Mucosa of rectum (tissue), 2 donors: ENCODE results near the gene GON4L.
"Not testable (repeated sequence)": the region's sequence is repeated elsewhere in the genome, so short reads cannot be mapped to it uniquely, and the experiment has no call there.

Source experiments
- H3K27ac ChIP-seq, 2 donors: one replicate each; pipeline ENCODE4 v1.7.0; 2013; ENCODE audit warnings: inconsistent platforms in 2 of 2, low read depth in 2 of 2, low read length in 2 of 2
- H3K27me3 ChIP-seq, 2 donors: one replicate each; pipeline ENCODE4 v1.7.0; 2013; ENCODE audit warnings: low read length in 2 of 2; ENCODE audit not compliant: control insufficient read depth in 2 of 2, insufficient read depth in 2 of 2
- H3K36me3 ChIP-seq, 2 donors: one replicate each; pipeline ENCODE4 v1.7.0; 2013; ENCODE audit warnings: low read length in 2 of 2; ENCODE audit not compliant: control insufficient read depth in 2 of 2, insufficient read depth in 2 of 2
- H3K4me1 ChIP-seq, 2 donors: one replicate each; pipeline ENCODE4 v1.7.0; 2013; ENCODE audit warnings: low read length in 2 of 2, mild to moderate bottlenecking in 1 of 2; ENCODE audit not compliant: control insufficient read depth in 2 of 2, insufficient read depth in 2 of 2
- H3K4me3 ChIP-seq, 2 donors: one replicate each; pipeline ENCODE4 v1.7.0; 2013; ENCODE audit warnings: low read length in 2 of 2
- H3K9ac ChIP-seq, 2 donors: one replicate each; pipeline ENCODE4 v1.7.0; 2013; ENCODE audit warnings: low read length in 2 of 2, low read depth in 1 of 2, mild to moderate bottlenecking in 1 of 2
- H3K9me3 ChIP-seq, 2 donors: one replicate each; pipeline ENCODE4 v1.7.0; 2013; ENCODE audit warnings: low read length in 2 of 2; ENCODE audit not compliant: control insufficient read depth in 2 of 2
- donor health status: healthy.
- donor health status: Normal muscosa, but diverticular disease.

GON4L gene

DNA sequence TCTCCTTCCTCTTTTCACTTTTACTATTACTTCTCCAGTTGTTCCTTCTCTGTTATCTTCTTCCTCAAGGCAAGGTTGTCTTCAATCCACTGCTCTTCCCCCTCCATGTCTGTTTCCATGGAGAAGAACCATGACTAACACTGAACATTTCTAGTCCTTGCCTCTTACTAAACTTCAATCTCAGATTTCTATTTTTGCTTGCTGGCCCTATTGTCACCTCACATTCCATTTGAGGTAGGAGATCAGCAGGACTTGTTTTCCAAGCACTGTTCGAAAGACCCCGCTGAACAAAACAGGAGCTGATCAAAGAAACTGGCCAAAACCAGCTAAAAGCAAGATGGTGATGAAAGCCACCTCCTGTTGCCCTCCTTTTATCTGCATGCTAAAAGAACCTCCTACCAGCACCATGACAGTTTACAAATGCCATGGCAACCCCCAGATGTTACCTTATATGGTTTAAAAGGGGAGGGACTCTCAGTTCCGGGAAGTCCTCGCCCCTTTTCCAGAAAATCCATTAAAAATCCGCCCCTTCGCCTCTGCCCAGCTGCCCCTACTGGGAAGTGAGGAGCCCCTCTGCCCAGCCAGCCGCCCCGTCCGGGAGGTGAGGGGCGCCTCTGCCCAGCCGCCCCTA lies 22.6 kb downstream of the GON4L start:
- no peak overlapping the region for H3K4me3 ChIP-seq
- H3K27ac ChIP-seq: no peak overlapping the region
- H3K27me3 ChIP-seq: no peaks in the 10 kb centered on the region
- H3K4me1 ChIP-seq: no peaks in the 10 kb centered on the region
- peaks cover 0 to 2% of the 10 kb centered on the region in 2 donors for H3K36me3 ChIP-seq
- no peaks in the 10 kb centered on the region for H3K9me3 ChIP-seq
- H3K9ac ChIP-seq: no peak overlapping the region

DNA sequence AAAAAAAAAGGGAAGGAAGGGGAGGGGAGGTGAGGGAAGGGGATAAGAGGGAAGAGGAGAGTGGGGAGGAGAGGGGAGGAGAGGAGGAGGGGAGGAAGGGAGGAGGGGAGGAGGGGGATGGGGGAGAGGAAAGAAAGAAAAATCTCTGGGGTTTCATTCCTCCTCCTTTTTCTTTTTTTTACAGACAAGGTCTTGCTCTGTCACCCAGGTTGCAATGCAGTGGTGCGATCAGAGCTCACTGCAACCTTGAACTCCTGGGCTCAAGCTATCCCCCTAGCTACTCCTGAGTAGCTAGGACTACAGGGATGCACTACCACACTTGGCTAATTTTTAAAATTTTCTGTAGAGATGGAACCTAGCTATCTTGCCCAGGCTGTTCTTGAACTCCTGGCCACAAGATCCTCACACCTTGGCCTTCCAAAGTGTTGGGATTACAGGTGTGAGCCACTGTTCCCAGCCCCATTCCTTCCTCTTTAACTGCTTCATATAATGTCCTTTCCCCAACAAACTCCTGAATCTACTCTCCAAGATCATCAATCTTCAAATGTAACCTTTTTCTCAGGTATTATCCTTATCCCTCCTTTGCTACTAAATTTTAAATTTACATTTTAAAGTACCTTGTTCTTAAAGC lies 23.2 kb downstream of the GON4L start:
- H3K4me3 ChIP-seq: no peak overlapping the region
- no peaks in the 10 kb centered on the region for H3K4me1 ChIP-seq
- H3K36me3 ChIP-seq: peaks cover 0 to 2% of the 10 kb centered on the region in 2 donors
- H3K9me3 ChIP-seq: no peaks in the 10 kb centered on the region
- H3K27me3 ChIP-seq: no peaks in the 10 kb centered on the region
- H3K27ac ChIP-seq: no peak overlapping the region
- H3K9ac ChIP-seq: no peak overlapping the region

DNA sequence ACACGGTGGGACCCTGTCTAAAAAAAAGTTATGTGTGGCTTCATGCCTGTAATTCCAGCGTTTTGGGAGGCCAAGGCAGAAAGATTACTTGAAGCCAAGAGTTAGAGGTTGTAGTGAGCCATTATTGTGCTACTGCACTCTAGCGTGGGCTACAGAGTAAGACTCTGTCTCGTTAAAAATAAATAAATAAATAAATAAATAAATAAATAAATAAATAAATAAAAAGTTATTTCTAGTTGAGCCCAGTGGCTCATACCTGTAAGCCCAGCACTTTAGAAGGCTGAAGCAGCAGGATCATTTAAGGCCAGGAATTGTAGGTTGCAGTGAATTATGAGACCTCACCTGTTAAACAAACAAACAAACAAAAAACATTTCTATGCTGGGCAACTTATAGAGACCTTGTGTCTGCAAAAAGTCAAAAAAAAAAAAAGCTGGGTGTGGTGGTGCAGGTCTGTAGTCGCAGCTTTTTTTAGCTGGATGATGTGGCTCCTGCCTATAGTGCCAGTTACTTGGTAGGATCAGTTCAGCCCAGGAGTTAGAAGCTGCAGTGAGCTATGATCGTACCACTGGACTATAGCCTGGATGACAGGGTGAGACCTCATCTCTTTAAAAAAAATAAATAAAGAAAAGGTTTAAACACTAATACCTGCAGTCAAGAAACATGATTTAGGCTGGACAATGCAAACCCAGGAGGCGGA lies 25.6 kb downstream of the GON4L start:
- Histone ChIP-seq H3K9ac (no peak overlapping the region), H3K4me3 (no peak overlapping the region), H3K27me3 (no peaks in the 10 kb centered on the region), H3K4me1 (no peaks in the 10 kb centered on the region), H3K27ac (no peak overlapping the region), H3K9me3 (no peaks in the 10 kb centered on the region), H3K36me3 (peaks cover 0 to 8% of the 10 kb centered on the region in 2 donors)

DNA sequence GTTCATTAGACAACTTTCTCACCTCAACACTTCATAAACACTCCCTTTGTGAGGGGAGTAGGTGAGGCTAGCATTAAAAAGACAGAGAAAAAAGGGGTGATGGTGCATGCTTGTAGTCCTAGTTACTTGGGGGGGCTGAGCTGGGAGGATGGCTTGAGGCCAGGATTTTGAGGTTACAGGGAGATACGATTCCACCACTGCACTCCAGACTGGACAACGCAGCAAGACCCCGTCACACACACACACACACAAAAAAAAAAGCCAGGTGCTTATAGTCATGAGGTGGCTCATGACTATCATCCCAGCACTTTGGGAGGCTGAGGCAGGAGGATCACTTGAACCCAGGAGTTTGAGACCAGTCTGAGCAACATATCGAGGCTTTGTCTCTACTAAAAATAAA lies 29.6 kb downstream of the GON4L start:
- Histone ChIP-seq H3K27ac (no peak overlapping the region), H3K4me3 (no peak overlapping the region), H3K9me3 (no peaks in the 10 kb centered on the region), H3K4me1 (no peaks in the 10 kb centered on the region), H3K27me3 (no peaks in the 10 kb centered on the region), H3K9ac (no peak overlapping the region), H3K36me3 (peaks cover 7 to 30% of the 10 kb centered on the region in 2 donors)

DNA sequence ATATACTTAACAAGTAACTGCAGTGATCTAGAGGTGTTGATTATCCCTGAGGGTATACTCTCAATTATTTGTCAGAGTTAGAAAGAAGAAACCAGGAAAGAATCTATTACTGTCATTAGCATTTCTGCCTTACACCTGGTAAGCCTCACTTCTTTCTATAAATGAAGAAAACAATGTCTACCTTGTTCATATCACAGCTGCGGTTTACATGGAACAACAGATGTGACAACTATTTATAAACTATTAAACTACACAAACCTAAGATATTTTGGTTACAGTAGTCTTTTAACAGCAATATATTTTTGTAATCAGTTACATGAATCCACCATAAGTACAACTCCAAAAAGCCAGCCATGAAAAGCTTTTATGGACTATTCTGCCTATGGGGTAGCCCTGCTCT lies 40.7 kb downstream of the GON4L start:
- no peaks in the 10 kb centered on the region for H3K27me3 ChIP-seq
- H3K9me3 ChIP-seq: no peaks in the 10 kb centered on the region
- no peaks in the 10 kb centered on the region for H3K4me1 ChIP-seq
- H3K36me3 ChIP-seq: peaks cover 29 to 61% of the 10 kb centered on the region in 2 donors
- H3K27ac ChIP-seq: no peak overlapping the region
- no peak overlapping the region for H3K9ac ChIP-seq
- H3K4me3 ChIP-seq: no peak overlapping the region

DNA sequence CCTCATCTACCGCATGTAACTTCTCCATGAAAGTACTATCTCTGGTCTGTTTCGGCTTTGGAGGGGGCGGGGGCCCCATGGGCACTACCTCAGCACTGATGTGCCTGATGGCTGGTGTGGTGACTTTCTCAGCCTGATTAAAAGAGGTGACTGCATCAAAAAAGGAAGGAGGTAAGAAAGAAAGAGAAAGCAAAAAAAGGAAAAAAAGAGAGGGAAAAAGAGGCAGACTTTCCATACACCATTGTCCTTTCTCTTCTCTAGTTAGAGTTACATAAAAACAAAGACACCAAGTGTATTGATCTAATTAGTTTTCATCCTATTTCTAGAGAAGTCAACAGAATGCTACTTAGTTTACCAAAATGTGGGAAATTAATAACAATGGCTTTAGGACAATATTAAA lies 43.3 kb downstream of the GON4L start:
- Histone ChIP-seq H3K27me3 (no peaks in the 10 kb centered on the region), H3K9me3 (no peaks in the 10 kb centered on the region), H3K4me1 (no peaks in the 10 kb centered on the region), H3K9ac (no peak overlapping the region), H3K36me3 (peaks cover 20 to 44% of the 10 kb centered on the region in 2 donors), H3K4me3 (no peak overlapping the region), H3K27ac (no peak overlapping the region)

DNA sequence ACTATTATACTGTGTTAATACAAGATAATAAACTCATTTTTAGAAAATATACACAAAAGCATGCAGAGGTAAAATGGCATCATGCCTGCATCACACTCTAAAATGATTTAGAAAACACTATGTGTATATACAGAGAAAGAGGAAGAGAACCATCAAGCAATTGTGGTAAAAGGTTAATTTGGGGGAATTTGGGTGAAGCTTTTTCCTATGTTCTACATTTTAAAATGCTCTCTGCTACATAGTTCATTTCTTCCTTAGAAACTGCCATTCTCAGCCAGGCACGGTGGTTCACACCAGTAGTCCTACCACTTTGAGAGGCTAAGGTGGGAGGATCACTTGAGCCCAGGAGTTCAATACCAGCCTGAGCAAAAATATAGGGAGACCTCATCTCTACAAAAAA lies 44.1 kb downstream of the GON4L start:
- Histone ChIP-seq H3K9me3 (no peaks in the 10 kb centered on the region), H3K27ac (no peak overlapping the region), H3K4me1 (no peaks in the 10 kb centered on the region), H3K9ac (no peak overlapping the region), H3K4me3 (no peak overlapping the region), H3K27me3 (no peaks in the 10 kb centered on the region), H3K36me3 (peaks cover 21 to 41% of the 10 kb centered on the region in 2 donors)

DNA sequence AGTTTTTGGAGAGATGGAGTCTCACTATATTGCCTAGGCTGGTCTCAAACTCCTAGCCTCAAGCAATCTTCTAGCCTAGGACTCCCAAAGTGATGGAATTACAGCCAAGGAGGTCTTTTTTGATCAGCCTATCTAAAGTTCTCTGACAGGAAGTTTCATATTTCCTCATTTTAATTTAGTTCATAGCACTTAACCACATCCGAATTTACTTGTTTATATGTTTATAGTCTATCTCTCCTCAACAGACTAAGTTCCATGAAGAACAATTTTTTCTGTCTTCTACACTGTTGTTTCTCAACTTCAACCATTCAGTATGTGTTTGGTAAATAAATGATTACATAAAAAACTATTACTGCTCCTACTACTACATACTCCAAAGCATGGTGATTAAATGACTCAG lies 47.9 kb downstream of the GON4L start:
- H3K27me3 ChIP-seq: no peaks in the 10 kb centered on the region
- H3K4me1 ChIP-seq: no peaks in the 10 kb centered on the region
- no peak overlapping the region for H3K27ac ChIP-seq
- H3K9me3 ChIP-seq: no peaks in the 10 kb centered on the region
- no peak overlapping the region for H3K9ac ChIP-seq
- H3K36me3 ChIP-seq: peaks cover 22 to 27% of the 10 kb centered on the region in 2 donors
- H3K4me3 ChIP-seq: no peak overlapping the region

DNA sequence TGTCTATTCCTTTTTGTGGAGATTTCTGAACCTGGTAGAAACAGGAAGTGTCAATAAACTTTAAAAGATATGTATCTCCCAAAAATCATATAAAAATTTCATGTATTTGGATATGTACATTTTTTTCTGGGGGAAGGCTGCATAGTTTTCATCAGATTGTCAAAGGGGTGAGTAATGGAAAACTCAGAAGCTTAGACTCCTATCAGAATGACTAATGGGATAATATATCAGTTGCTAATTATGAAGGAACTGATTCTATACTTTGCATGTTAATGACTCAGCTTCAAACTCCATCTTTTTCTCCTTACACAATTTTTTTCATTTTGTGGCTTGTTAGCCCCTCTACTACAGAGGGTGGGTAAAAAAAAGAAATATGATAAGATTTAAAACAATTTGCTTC lies 55.9 kb downstream of the GON4L start:
- Histone ChIP-seq H3K27ac (no peak overlapping the region), H3K36me3 (peaks cover 21 to 33% of the 10 kb centered on the region in 2 donors)

DNA sequence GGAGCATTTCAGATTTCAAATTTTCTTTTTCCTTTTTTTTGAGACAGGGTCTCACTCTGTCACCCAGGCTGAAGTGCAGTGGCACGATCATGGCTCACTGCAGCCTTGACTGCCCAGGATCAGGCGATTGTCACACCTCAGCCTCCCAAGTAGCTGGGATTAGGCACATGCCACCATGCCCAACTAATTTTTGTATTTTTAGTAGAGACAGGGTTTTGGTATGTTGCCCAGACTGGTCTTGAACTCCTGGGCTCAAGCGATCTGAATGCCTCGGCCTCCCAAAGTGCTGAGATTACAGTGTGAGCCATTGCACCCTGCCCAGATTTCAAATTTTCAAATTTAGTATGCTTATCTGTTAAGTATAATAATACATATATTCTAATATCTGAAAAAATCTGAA lies 61.4 kb downstream of the GON4L start:
- H3K9me3 ChIP-seq, H3K9ac ChIP-seq, H3K4me1 ChIP-seq, H3K4me3 ChIP-seq, H3K27ac ChIP-seq, H3K27me3 ChIP-seq: not testable (repeated sequence)
- H3K36me3 ChIP-seq: peaks cover 21 to 33% of the 10 kb centered on the region in 2 donors

More for the DNA sequence above, 55.9 kb downstream of the GON4L start:
- Histone ChIP-seq H3K4me3 (no peak overlapping the region), H3K9ac (no peak overlapping the region), H3K4me1 (no peaks in the 10 kb centered on the region), H3K27me3 (no peaks in the 10 kb centered on the region), H3K9me3 (no peaks in the 10 kb centered on the region)
